HepG2 (cell line): ENCODE results near the gene MEG3. TPM values are rescaled to one million over a fixed set of nuclear protein-coding genes. Genes with fewer than 3 reads are reported as not detected.

Experiments
- AGO2 ChIP-seq: fragments of 200-400 bp; formaldehyde crosslinking; optimal IDR thresholded peaks from 2 replicates; pipeline ENCODE3; 2017; ENCODE audit warnings: mild to moderate bottlenecking, low read depth, low read length, moderate library complexity
- AKNA ChIP-seq: sonication (generic); formaldehyde crosslinking; IDR thresholded peaks from 2 replicates; pipeline ENCODE4 v1.4.0; 2020; ENCODE audit warnings: missing genetic modification reagents, borderline replicate concordance
- ARNTL ChIP-seq: sonication (generic); formaldehyde crosslinking; IDR thresholded peaks from 2 replicates; pipeline ENCODE4 v1.4.0; 2020; ENCODE audit warnings: mild to moderate bottlenecking, missing genetic modification reagents
- BORCS8-MEF2B ChIP-seq: sonication (generic); formaldehyde crosslinking; IDR thresholded peaks from 2 replicates; pipeline ENCODE4 v1.8.0; 2022; ENCODE audit warnings: mild to moderate bottlenecking, missing genetic modification reagents
- E2F2 ChIP-seq: sonication (generic); formaldehyde crosslinking; IDR thresholded peaks from 2 replicates; pipeline ENCODE4 v1.4.0; 2020; ENCODE audit warnings: missing genetic modification reagents, borderline replicate concordance
- HES4 ChIP-seq: sonication (generic); formaldehyde crosslinking; IDR thresholded peaks from 2 replicates; pipeline ENCODE4 v1.9.0; 2021; ENCODE audit warnings: mild to moderate bottlenecking, missing genetic modification reagents, borderline replicate concordance
- HOXA5 ChIP-seq: sonication (generic); formaldehyde crosslinking; IDR thresholded peaks from 2 replicates; pipeline ENCODE4 v1.4.0; 2020; ENCODE audit warnings: missing genetic modification reagents
- MATR3 ChIP-seq: sonication (generic); formaldehyde crosslinking; IDR thresholded peaks from 2 replicates; pipeline ENCODE4 v1.4.0; 2020; ENCODE audit warnings: missing genetic modification reagents
- MAZ ChIP-seq, 2 experiments: sonication (generic) in 1 of 2; formaldehyde crosslinking in 1 of 2; IDR thresholded peaks; 2 replicates each; pipeline versions ENCODE4 v1.5.0 to v1.6.1; 2012 to 2020; ENCODE audit warnings: low read depth in 2 of 2, mild to moderate bottlenecking in 2 of 2, borderline replicate concordance in 1 of 2, improper control_type of control experiment in 1 of 2, low read length in 1 of 2, missing genetic modification reagents in 1 of 2, moderate library complexity in 1 of 2
- MBNL3 ChIP-seq: fragments of 250-450 bp; sonication (Bioruptor Pico); conservative IDR thresholded peaks from 2 replicates; pipeline ENCODE4 v1.8.0; 2022; ENCODE audit warnings: mild to moderate bottlenecking, inconsistent platforms
- MEIS1 ChIP-seq: sonication (generic); formaldehyde crosslinking; IDR thresholded peaks from 2 replicates; pipeline ENCODE4 v1.9.0; 2021; ENCODE audit warnings: mild to moderate bottlenecking, missing genetic modification reagents, moderate library complexity, borderline replicate concordance
- MTF1 ChIP-seq: sonication (generic); formaldehyde crosslinking; IDR thresholded peaks from 2 replicates; pipeline ENCODE4 v1.5.0; 2020; ENCODE audit warnings: missing genetic modification reagents
- POLR2G ChIP-seq: fragments of 200-400 bp; formaldehyde crosslinking; IDR thresholded peaks from 2 replicates; pipeline ENCODE4 v1.6.1; 2018; ENCODE audit warnings: mild to moderate bottlenecking, low read depth, low read length, moderate library complexity
- SAP130 ChIP-seq: IDR thresholded peaks from 2 replicates; pipeline ENCODE4 v1.6.1; 2016; ENCODE audit warnings: low read depth
- TBX2 ChIP-seq: sonication (generic); formaldehyde crosslinking; IDR thresholded peaks from 2 replicates; pipeline ENCODE4 v1.5.0; 2020; ENCODE audit warnings: missing genetic modification reagents, mild to moderate bottlenecking, borderline replicate concordance
- ZFP37 ChIP-seq: sonication (generic); formaldehyde crosslinking; IDR thresholded peaks from 2 replicates; pipeline ENCODE4 v1.4.0; 2020; ENCODE audit warnings: missing genetic modification reagents, borderline replicate concordance
- ZNF18 ChIP-seq: sonication (generic); formaldehyde crosslinking; IDR thresholded peaks from 2 replicates; pipeline ENCODE4 v1.8.0; 2022; ENCODE audit warnings: mild to moderate bottlenecking, missing genetic modification reagents; ENCODE audit not compliant: insufficient replicate concordance
- ZNF256 ChIP-seq: sonication (generic); formaldehyde crosslinking; conservative IDR thresholded peaks from 2 replicates; pipeline ENCODE4 v1.4.0; 2020; ENCODE audit warnings: missing genetic modification reagents
- ZNF343 ChIP-seq: sonication (generic); formaldehyde crosslinking; IDR thresholded peaks from 2 replicates; pipeline ENCODE4 v1.4.0; 2020; ENCODE audit warnings: mild to moderate bottlenecking, missing genetic modification reagents
- ZNF740 ChIP-seq: sonication (generic); formaldehyde crosslinking; IDR thresholded peaks from 2 replicates; pipeline ENCODE4 v1.4.0; 2020; ENCODE audit warnings: missing genetic modification reagents
- polyA plus RNA-seq, 8 experiments: library from polyadenylated mRNA; depleted of rRNA in 3 of 8; stranded (reverse) in 7 of 8; unstranded in 1 of 8; fragments of >200 nt; fragmentation: Illumina TruSeq in 4 of 8; extraction: Trizol in 4 of 8; gene quantifications; 2 replicates each; pipeline versions ENCODE4 v1.2.1 to v1.2.3, GENCODE V29; 2011 to 2016; ENCODE audit warnings: low read depth in 4 of 8, missing spikeins in 1 of 8, mixed read lengths in 1 of 8; ENCODE audit not compliant: insufficient read depth in 1 of 8
- total RNA-seq, 5 experiments: library from RNA; depleted of rRNA; stranded (reverse); fragments of >200 nt; fragmentation: Illumina TruSeq; extraction: Trizol; gene quantifications; 2 replicates each; pipeline ENCODE4 v1.2.3, GENCODE V29; 2016; ENCODE audit warnings: low read depth in 1 of 5

The MEG3 gene
- total and polyA plus RNA-seq, 2 of the 13 experiments (the other 11 are each of a cell fraction or from before 2014, with no cell fraction given), result 0.17 TPM; not detected in 1

GRCh38 chr14:100815478-100816285 lies 10.2 kb upstream of the MEG3 start (continued):
- no peak for TF ChIP-seq AKNA
- no peak for TF ChIP-seq AGO2
- TF ChIP-seq E2F2 (CRISPR knock-in tag), result no peak
- peak; percentile 83 for TF ChIP-seq SAP130 (CRISPR knock-in tag)
- no peak for TF ChIP-seq MTF1 (CRISPR knock-in tag)
- TF ChIP-seq ZFP37, result peak; percentile 81
- TF ChIP-seq ZNF343 (CRISPR knock-in tag), result peak; percentile 77; the same call in 1 of the 2 replicates
- no peak for TF ChIP-seq MAZ (IDR thresholded peaks at IDR 0.05; ENCODE audit: borderline replicate concordance, low read depth, low read length)
- no peak for TF ChIP-seq MAZ (CRISPR knock-in tag; IDR thresholded peaks at IDR 0.05; ENCODE audit: low read depth)
- TF ChIP-seq ZNF256 (CRISPR knock-in tag), result no peak
- no peak for TF ChIP-seq MBNL3 (CRISPR knock-in tag)
- no peak for TF ChIP-seq BORCS8-MEF2B (CRISPR knock-in tag)
- peak; percentile 49; the same call in 1 of the 2 replicates for TF ChIP-seq ARNTL (CRISPR knock-in tag)
- TF ChIP-seq POLR2G, result no peak; the same call in 1 of the 2 replicates
- TF ChIP-seq ZNF18 (CRISPR knock-in tag), result peak; percentile 91
- no peak for TF ChIP-seq HES4 (CRISPR knock-in tag)
- TF ChIP-seq MEIS1, result no peak
- TF ChIP-seq TBX2 (CRISPR knock-in tag), result peak; percentile 60; the same call in 1 of the 2 replicates
- TF ChIP-seq HOXA5 (CRISPR knock-in tag), result no peak
- TF ChIP-seq ZNF740, result no peak
- no peak for TF ChIP-seq MATR3 (CRISPR knock-in tag)
